ENCODE measurements around the gene ZBTB20. TPM values are rescaled to one million over a fixed set of nuclear protein-coding genes. Genes with fewer than 3 reads are reported as not detected.

ZBTB20 gene
- total and polyA plus RNA-seq, 10 of the 15 experiments (the other 5 are each of a cell fraction or from before 2014, with no cell fraction given) = 0.20 to 5.5 (median 2.2) TPM

GRCh38 chr3:114584734-114585371 lies 562.2 kb downstream of the ZBTB20 start (continued):
- no peak for TF ChIP-seq RELB (IDR thresholded peaks at IDR 0.05; ENCODE audit: low read depth)

- peak overlapping the region; percentile 60 for H3K4me2 ChIP-seq (ENCODE audit: control insufficient read depth, insufficient read depth)
- intact Hi-C loops (cut with micrococcal nuclease; ENCODE audit: unreplicated experiment) = no loop called here
- no peaks in the 10 kb centered on the region for H3K36me3 ChIP-seq (ENCODE audit: control insufficient read depth in 2 of 2, insufficient read depth in 2 of 2, low read length in 1 of 2)
- FAIRE-seq (peak; percentile 52), ATAC-seq (peak; percentile 87), DNase-seq (ENCODE audit: low read depth, low spot score) (peak; percentile 51)
- H3K4me1 ChIP-seq (ENCODE audit: control insufficient read depth, insufficient read depth, low read length) = peaks cover 25% of the 10 kb centered on the region
- no TSS peak for BruUV-seq (replicated peaks)
- TF ChIP-seq FOXK2 (IDR thresholded peaks at IDR 0.05) = no peak
- TF ChIP-seq TAF1 (IDR thresholded peaks at IDR 0.05; ENCODE audit: borderline replicate concordance, low read depth, low read length) = no peak
- TF ChIP-seq IKZF2 (IDR thresholded peaks at IDR 0.05) = peak in 1 of 2 experiments; percentile 37; a peak in 2 of 4 replicates
- TF ChIP-seq BCL3 (IDR thresholded peaks at IDR 0.05; ENCODE audit: borderline replicate concordance, insufficient read depth, low read depth, low read length, poor library complexity, severe bottlenecking) = no peak
- no peak for TF ChIP-seq RELB (IDR thresholded peaks at IDR 0.05; ENCODE audit: low read depth)
- TF ChIP-seq JUNB (IDR thresholded peaks at IDR 0.05) = peak; percentile 16; the same call in 1 of the 2 replicates
- peak; percentile 83 for TF ChIP-seq RUNX3 (IDR thresholded peaks at IDR 0.05; ENCODE audit: low read length)
- TF ChIP-seq ZBED1 (IDR thresholded peaks at IDR 0.05; ENCODE audit: borderline replicate concordance) = 0 out of 2 replicates have a peak, but pooled peaks have one; percentile 31
- 0 out of 2 replicates have a peak, but pooled peaks have one; percentile 7 for TF ChIP-seq RAD21 (IDR thresholded peaks at IDR 0.05; ENCODE audit: insufficient read depth, low read depth, low read length)
- TF ChIP-seq NFYB (IDR thresholded peaks at IDR 0.05; ENCODE audit: insufficient read depth, low read depth, low read length) = 0 out of 2 replicates have a peak, but pooled peaks have one; percentile 50
- TF ChIP-seq USF1 (IDR thresholded peaks at IDR 0.05; ENCODE audit: borderline replicate concordance, extremely low read length, insufficient read depth, low read depth, low read length) = no peak
- peak; percentile 26; the same call in 1 of the 2 replicates for TF ChIP-seq NFIC (IDR thresholded peaks at IDR 0.05; ENCODE audit: low read depth, low read length)
- H2AFZ ChIP-seq (ENCODE audit: control insufficient read depth, low read depth, low read length) = no peak overlapping the region
- ChIA-PET CTCF (no interaction called here), POLR2A (no interaction called here), RAD21 (ENCODE audit: unreplicated experiment) (no interaction called here), SMC1A (ENCODE audit: uncharacterized antibody, unreplicated experiment) (no interaction called here)
- in situ Hi-C loops (cut with MboI) = no loop called here
- no peak overlapping the region for H3K9ac ChIP-seq (ENCODE audit: control insufficient read depth, insufficient read depth, low read length)
- no peaks in the 10 kb centered on the region for H4K20me1 ChIP-seq (ENCODE audit: control insufficient read depth, insufficient read depth)
- H3K79me2 ChIP-seq (ENCODE audit: control insufficient read depth, insufficient read depth, low read length) = no peaks in the 10 kb centered on the region
- H3K4me3 ChIP-seq = no peak overlapping the region
- H3K27me3 ChIP-seq (replicated peaks in 1 of 2; ENCODE audit: control insufficient read depth in 2 of 2, insufficient read depth in 2 of 2, low read length in 1 of 2) = no peaks in the 10 kb centered on the region
- 3% methylated on average over 2 of the region's 2 CpGs for WGBS (ENCODE audit: insufficient coverage, insufficient replicate concordance, low lambda C conversion rate, missing lambda C conversion rate)
- no peaks in the 10 kb centered on the region for H3K9me3 ChIP-seq (replicated peaks; ENCODE audit: control insufficient read depth, insufficient read depth, low read length)
- H3K27ac ChIP-seq (ENCODE audit: control insufficient read depth, insufficient read depth) = peak overlapping the region; percentile 18; the same call in 1 of the 2 replicates
Observed at GRCh38 chr3:114582929-114583328, 564.2 kb downstream of the ZBTB20 start.
